ENCODE measurements around the gene ARID5B. TPM values are rescaled to one million over a fixed set of nuclear protein-coding genes. Genes with fewer than 3 reads are reported as not detected.

The ARID5B gene
- total and polyA plus RNA-seq, 2 experiments from 2014 or later: 53.2 to 55.0 TPM

GRCh38 chr10:61878740-61879068 is 22.8 kb upstream of the ARID5B start:
- Histone ChIP-seq H3K27me3 (no peaks in the 10 kb centered on the region), H3K9me3 (ENCODE audit: low read depth) (no peaks in the 10 kb centered on the region), H3K27ac (no peak overlapping the region), H3K36me3 (replicated peaks; ENCODE audit: insufficient read depth, low read depth) (no peaks in the 10 kb centered on the region), H3K9me2 (replicated peaks; ENCODE audit: insufficient read depth) (no peaks in the 10 kb centered on the region), H3K4me3 (no peak overlapping the region), H3K79me2 (no peaks in the 10 kb centered on the region), H4K20me1 (ENCODE audit: insufficient read depth, poor library complexity, severe bottlenecking) (no peaks in the 10 kb centered on the region), H2AFZ (no peak overlapping the region), H3K4me1 (ENCODE audit: insufficient read depth) (no peaks in the 10 kb centered on the region), H3K4me2 (no peak overlapping the region)
- no peak for DNase-seq (ENCODE audit: low spot score)
- TF ChIP-seq CTCF (IDR thresholded peaks at IDR 0.05; ENCODE audit: poor library complexity) (no peak), EZH2phosphoT487 (IDR thresholded peaks at IDR 0.05; ENCODE audit: low read depth, severe bottlenecking, unreplicated experiment) (no peak), EZH2 (IDR thresholded peaks at IDR 0.05; ENCODE audit: borderline replicate concordance) (no peak)

- no peaks in the 10 kb centered on the region for H3K4me1 ChIP-seq (ENCODE audit: insufficient read depth)
- H3K79me2 ChIP-seq: no peaks in the 10 kb centered on the region
- WGBS (ENCODE audit: low lambda C conversion rate, missing lambda C conversion rate): 95% methylated on average over 6 of the region's 6 CpGs
- H3K36me3 ChIP-seq (replicated peaks; ENCODE audit: insufficient read depth, low read depth): no peaks in the 10 kb centered on the region
- H4K20me1 ChIP-seq (ENCODE audit: insufficient read depth, poor library complexity, severe bottlenecking): no peaks in the 10 kb centered on the region
- no peaks in the 10 kb centered on the region for H3K9me3 ChIP-seq (ENCODE audit: low read depth)
- no peaks in the 10 kb centered on the region for H3K27me3 ChIP-seq
- no peak overlapping the region for H3K4me3 ChIP-seq
- TF ChIP-seq EZH2 (IDR thresholded peaks at IDR 0.05; ENCODE audit: borderline replicate concordance) (no peak), CTCF (IDR thresholded peaks at IDR 0.05; ENCODE audit: poor library complexity) (no peak), EZH2phosphoT487 (IDR thresholded peaks at IDR 0.05; ENCODE audit: low read depth, severe bottlenecking, unreplicated experiment) (no peak)
- no peak overlapping the region for H3K4me2 ChIP-seq
- H2AFZ ChIP-seq: no peak overlapping the region
- DNase-seq (ENCODE audit: low spot score): no peak
- H3K9me2 ChIP-seq (replicated peaks; ENCODE audit: insufficient read depth): no peaks in the 10 kb centered on the region
- no peak overlapping the region for H3K27ac ChIP-seq
These were observed 18.7 kb upstream of the ARID5B start for GRCh38 chr10:61882621-61883370.

- no peak overlapping the region for H3K4me3 ChIP-seq
- no peak for DNase-seq (ENCODE audit: low spot score)
- no peaks in the 10 kb centered on the region for H3K79me2 ChIP-seq
- no peaks in the 10 kb centered on the region for H3K4me1 ChIP-seq (ENCODE audit: insufficient read depth)
- TF ChIP-seq EZH2phosphoT487 (IDR thresholded peaks at IDR 0.05; ENCODE audit: low read depth, severe bottlenecking, unreplicated experiment) (no peak), EZH2 (IDR thresholded peaks at IDR 0.05; ENCODE audit: borderline replicate concordance) (no peak), CTCF (IDR thresholded peaks at IDR 0.05; ENCODE audit: poor library complexity) (no peak)
- H3K4me2 ChIP-seq: no peak overlapping the region
- H4K20me1 ChIP-seq (ENCODE audit: insufficient read depth, poor library complexity, severe bottlenecking): no peaks in the 10 kb centered on the region
- no peaks in the 10 kb centered on the region for H3K36me3 ChIP-seq (replicated peaks; ENCODE audit: insufficient read depth, low read depth)
- H3K27ac ChIP-seq: no peak overlapping the region
- no peaks in the 10 kb centered on the region for H3K9me2 ChIP-seq (replicated peaks; ENCODE audit: insufficient read depth)
- no peaks in the 10 kb centered on the region for H3K9me3 ChIP-seq (ENCODE audit: low read depth)
- no peak overlapping the region for H2AFZ ChIP-seq
- H3K27me3 ChIP-seq: no peaks in the 10 kb centered on the region
- WGBS (ENCODE audit: low lambda C conversion rate, missing lambda C conversion rate): 88% methylated on average over 7 of the region's 7 CpGs
These were observed 18.0 kb upstream of the ARID5B start for GRCh38 chr10:61883371-61884025.
